G401 (cell line): ENCODE data around the gene TAS2R30. TPM values are rescaled to one million over a fixed set of nuclear protein-coding genes. Genes with fewer than 3 reads are reported as not detected.

Experiments used
- DNase-seq: peaks from one replicate; pipeline ENCODE4 v3.0.0-alpha.2; 2015; ENCODE audit warnings: low spot score
- in situ Hi-C: cut with HindIII; loops from 2 replicates; pipeline ENCODE4 v1.10.0; 2016; ENCODE audit warnings: low sequenced_read_pairs, mixed read lengths
- total RNA-seq: library from RNA; depleted of rRNA; stranded (reverse); fragments of >200 nt; shearing (Covaris generic); gene quantifications from 2 replicates; pipeline ENCODE4 v1.2.3, GENCODE V29; 2014; rRNA removed

Gene TAS2R30
- total RNA-seq, result 0.07 and 0.68 TPM in 2 replicates

GRCh38 chr12:11134305-11134704 is at the start of gene TAS2R30:
Gene TAS2R30, minus strand, starts transcription at chr12:11134644. Its CDS starts 400 bp downstream, at chr12:11134244.
- DNase-seq, result peak; percentile 10
- in situ Hi-C loops, result no loop called here

- DNase-seq, result no peak
- in situ Hi-C loops, result no loop called here
Observed at GRCh38 chr12:11183011-11183410, 48.6 kb upstream of the TAS2R30 start.

GRCh38 chr12:11182529-11182928 is 48.1 kb upstream of the TAS2R30 start:
- in situ Hi-C loops, result no loop called here
- DNase-seq, result no peak

GRCh38 chr12:11178250-11178649 is 43.8 kb upstream of the TAS2R30 start:
- in situ Hi-C loops, result no loop called here
- DNase-seq, result no peak

- in situ Hi-C loops, result no loop called here
- no peak for DNase-seq
Observed at GRCh38 chr12:11174022-11174421, 39.6 kb upstream of the TAS2R30 start.

- in situ Hi-C loops, result no loop called here
Observed at GRCh38 chr12:11171969-11172675, 37.7 kb upstream of the TAS2R30 start.

GRCh38 chr12:11171145-11171968 is 36.9 kb upstream of the TAS2R30 start, which contains the start of gene SMIM10L1:
Gene SMIM10L1, plus strand, starts transcription at chr12:11171194. Its CDS starts 163 bp downstream, at chr12:11171357.
- DNase-seq, result peak; percentile 91
- in situ Hi-C loops, result no loop called here

More at GRCh38 chr12:11171969-11172675, 37.7 kb upstream of the TAS2R30 start:
- peak; percentile 50 for DNase-seq

GRCh38 chr12:11170810-11171144 is 36.3 kb upstream of the TAS2R30 start:
- in situ Hi-C loops, result no loop called here
- no peak for DNase-seq

GRCh38 chr12:11166300-11166699 is 31.9 kb upstream of the TAS2R30 start:
- in situ Hi-C loops, result no loop called here
- no peak for DNase-seq

GRCh38 chr12:11164384-11164783 is 29.9 kb upstream of the TAS2R30 start:
- in situ Hi-C loops, result no loop called here
- no peak for DNase-seq

- peak; percentile 8 for DNase-seq
- in situ Hi-C loops, result no loop called here
Observed at GRCh38 chr12:11162502-11162901, 28.1 kb upstream of the TAS2R30 start.

GRCh38 chr12:11158885-11159444 is 24.5 kb upstream of the TAS2R30 start:
- DNase-seq, result no peak
- in situ Hi-C loops, result no loop called here

- in situ Hi-C loops, result no loop called here
- DNase-seq, result no peak
Observed at GRCh38 chr12:11154400-11154925, 20.0 kb upstream of the TAS2R30 start.

- in situ Hi-C loops, result no loop called here
- no peak for DNase-seq
Observed at GRCh38 chr12:11152725-11153124, 18.3 kb upstream of the TAS2R30 start.

- in situ Hi-C loops, result no loop called here
- no peak for DNase-seq
Observed at GRCh38 chr12:11150832-11151231, 16.4 kb upstream of the TAS2R30 start.

- no peak for DNase-seq
- in situ Hi-C loops, result no loop called here
Observed at GRCh38 chr12:11147420-11147819, 13.0 kb upstream of the TAS2R30 start.

- no peak for DNase-seq
- in situ Hi-C loops, result no loop called here
Observed at GRCh38 chr12:11144297-11144696, 9.9 kb upstream of the TAS2R30 start.

- in situ Hi-C loops, result no loop called here
- no peak for DNase-seq
Observed at GRCh38 chr12:11143352-11143751, 8.9 kb upstream of the TAS2R30 start.

GRCh38 chr12:11136075-11136474 is 1.6 kb upstream of the TAS2R30 start:
- DNase-seq, result no peak
- in situ Hi-C loops, result no loop called here

GRCh38 chr12:11133816-11134215 is 628 bp downstream of the TAS2R30 start:
- no peak for DNase-seq
- in situ Hi-C loops, result no loop called here
